Uterus (tissue), 2 donors: ENCODE data around the gene WSCD2.

Experiments used
- POLR2A ChIP-seq, 2 donors: fragments of 450-650 bp; IDR thresholded peaks; one replicate each; pipeline ENCODE4 v1.6.1; 2016; ENCODE audit warnings: antibody characterized with exemption in 2 of 2, mild to moderate bottlenecking in 1 of 2, moderate library complexity in 1 of 2
- TF ChIP-seq, protein P1 (sequence below), 4 experiments: fragments of 200-600 bp in 2 of 4; fragments of 450-650 bp in 2 of 4; sonication (generic) in 2 of 4; IDR thresholded peaks; one replicate each; pipeline ENCODE4 v1.5.1; 2016 to 2019; ENCODE audit warnings: antibody characterized with exemption in 4 of 4, mild to moderate bottlenecking in 2 of 4, moderate library complexity in 1 of 4

DNA sequence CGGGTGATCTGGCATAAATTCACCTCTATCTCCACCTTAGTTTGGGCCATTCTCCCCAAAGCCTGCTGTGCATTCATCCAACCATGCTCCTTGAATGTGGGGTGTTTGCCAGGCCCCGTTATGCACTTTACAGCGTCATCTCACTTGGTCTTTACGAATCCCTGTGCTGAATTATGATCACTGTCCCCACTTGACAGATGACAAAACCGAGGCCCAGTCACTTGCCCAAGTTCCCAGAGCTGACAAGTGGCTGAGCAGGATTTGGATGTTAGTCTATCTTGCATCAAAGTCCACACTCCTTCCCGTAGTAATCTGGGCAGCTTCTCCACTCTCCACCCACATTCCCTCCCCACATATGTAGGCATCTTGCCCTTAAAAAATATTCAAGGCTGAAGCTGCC lies 44.8 kb downstream of the WSCD2 start:
- TF ChIP-seq, protein P1, sequence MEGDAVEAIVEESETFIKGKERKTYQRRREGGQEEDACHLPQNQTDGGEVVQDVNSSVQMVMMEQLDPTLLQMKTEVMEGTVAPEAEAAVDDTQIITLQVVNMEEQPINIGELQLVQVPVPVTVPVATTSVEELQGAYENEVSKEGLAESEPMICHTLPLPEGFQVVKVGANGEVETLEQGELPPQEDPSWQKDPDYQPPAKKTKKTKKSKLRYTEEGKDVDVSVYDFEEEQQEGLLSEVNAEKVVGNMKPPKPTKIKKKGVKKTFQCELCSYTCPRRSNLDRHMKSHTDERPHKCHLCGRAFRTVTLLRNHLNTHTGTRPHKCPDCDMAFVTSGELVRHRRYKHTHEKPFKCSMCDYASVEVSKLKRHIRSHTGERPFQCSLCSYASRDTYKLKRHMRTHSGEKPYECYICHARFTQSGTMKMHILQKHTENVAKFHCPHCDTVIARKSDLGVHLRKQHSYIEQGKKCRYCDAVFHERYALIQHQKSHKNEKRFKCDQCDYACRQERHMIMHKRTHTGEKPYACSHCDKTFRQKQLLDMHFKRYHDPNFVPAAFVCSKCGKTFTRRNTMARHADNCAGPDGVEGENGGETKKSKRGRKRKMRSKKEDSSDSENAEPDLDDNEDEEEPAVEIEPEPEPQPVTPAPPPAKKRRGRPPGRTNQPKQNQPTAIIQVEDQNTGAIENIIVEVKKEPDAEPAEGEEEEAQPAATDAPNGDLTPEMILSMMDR (IDR thresholded peaks at IDR 0.05), result no peak
- no peak for TF ChIP-seq POLR2A (IDR thresholded peaks at IDR 0.05)
